HG02852 (cell line): ENCODE results near the gene EHD2.
"Not testable (repeated sequence)": the region's sequence is repeated elsewhere in the genome, so short reads cannot be mapped to it uniquely, and the experiment has no call there.

Source experiments
- ATAC-seq: cut with Tn5 transposase; IDR thresholded peaks from one replicate; pipeline ENCODE4 v1.9.1; 2021; ENCODE audit warnings: mild to moderate bottlenecking, moderate library complexity; ENCODE audit not compliant: unreplicated experiment

EHD2 gene

DNA sequence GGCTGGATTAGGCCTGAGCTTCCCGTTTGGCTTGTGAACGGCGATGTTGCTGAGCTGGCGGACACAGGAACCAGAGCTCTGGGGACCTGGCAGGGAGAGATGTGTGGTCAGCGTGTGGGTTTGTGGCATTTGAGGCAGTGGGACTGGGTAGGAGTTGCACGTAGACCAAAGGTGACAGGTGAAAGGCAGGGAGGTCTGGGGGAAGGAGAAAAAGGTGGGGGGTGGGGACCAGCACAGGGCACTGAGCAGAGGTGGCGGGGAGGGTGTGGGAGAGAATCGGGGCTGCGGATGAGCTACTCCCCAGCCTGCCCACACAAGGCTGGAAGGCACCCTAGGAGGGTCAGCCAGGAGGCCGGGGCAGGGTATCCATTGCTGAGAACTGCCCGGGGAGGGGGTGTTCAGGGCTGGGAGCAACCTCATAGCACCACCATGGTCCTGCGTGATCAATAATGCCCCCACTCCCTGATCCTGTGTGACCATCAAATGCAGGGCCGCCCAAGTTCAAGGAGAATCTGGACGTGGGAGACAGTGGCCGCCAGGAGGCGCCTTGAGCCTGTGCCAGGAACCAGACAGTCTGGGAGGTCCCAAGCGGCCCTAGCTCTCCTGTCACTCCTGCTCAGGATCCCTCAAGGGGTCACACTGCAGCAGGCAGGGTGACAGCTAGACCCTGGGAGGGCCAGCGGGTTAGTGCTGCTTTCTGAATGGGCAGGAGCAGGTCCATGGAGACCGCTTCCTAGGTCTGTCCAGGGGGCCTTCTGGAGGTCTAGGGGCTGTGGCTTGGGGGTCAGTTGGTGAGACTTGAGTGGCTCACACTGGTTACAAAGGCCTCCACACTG, 52.5 kb downstream of the EHD2 start:
- no peak for ATAC-seq

DNA sequence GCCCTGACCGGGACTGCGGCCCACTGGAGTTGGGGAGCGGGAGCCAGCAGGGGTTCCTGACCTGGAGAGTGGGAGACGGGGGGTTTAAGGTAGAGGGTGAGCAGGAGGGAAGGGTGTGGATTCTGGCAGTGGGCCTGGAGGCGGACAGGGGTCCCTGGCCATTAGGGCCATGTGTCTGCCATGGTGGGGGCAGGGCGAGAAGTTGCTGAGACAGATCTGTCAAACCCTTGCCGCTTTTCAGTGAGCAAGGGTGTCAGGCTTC, 53.1 kb downstream of the EHD2 start:
- ATAC-seq: no peak

DNA sequence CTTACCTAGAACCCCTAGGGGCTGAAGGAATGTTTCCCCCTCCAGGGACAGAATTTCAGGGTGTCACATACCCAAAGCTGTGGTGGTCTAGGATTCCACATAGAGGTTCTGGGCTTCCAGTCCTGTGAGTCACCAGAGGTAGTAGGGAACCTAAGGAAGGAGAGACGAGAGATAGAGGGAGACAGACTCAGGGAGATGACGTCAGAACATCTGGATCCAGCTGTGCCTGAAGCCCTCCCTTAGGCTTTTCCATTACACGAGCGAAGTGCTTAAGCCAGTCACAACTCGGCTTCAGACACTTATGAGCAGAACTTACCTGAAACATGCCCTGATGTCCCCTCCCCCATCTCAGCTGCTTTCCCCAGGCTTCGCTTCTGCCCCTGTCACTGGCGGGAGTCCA, 53.4 kb downstream of the EHD2 start:
- no peak for ATAC-seq

DNA sequence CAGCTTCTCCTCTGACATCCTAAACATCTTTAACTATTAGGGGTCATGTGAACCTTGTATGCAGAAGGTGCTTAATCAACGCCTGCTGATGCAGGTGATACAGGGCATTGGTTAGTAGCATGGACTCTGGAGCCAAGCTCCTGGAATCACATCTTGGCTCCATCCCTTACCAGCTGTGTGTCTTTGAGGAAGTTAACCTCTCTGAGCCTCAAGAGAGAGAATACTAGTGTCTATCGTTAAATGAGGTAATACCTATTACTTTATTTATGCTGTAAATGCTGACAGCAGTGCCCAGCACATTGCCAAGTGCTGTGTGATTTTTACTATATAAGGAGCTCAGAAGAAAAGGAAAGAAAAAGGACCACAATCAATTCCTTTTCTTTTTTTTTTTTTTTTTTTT, 54.1 kb downstream of the EHD2 start:
- no peak for ATAC-seq

DNA sequence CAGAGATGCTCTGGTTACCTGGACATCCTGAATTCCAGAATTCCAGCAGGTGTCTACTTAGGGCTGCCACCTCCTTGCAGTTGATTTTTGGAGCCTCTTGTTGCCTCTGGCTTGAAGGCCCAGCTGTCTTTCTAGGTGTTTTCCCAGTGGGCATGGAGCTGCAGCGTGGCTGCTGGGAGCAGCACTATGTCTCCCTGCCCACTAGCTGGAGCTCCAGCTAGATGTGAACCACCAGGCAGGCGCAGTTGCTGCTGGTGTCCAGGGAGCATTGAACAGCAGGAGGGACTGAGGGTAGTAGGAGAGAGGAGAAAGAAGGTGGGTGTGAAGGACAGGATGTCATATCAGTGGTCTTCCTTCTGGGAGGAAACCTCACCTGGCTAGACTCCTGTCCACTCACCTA, 55.4 kb downstream of the EHD2 start:
- no peak for ATAC-seq

DNA sequence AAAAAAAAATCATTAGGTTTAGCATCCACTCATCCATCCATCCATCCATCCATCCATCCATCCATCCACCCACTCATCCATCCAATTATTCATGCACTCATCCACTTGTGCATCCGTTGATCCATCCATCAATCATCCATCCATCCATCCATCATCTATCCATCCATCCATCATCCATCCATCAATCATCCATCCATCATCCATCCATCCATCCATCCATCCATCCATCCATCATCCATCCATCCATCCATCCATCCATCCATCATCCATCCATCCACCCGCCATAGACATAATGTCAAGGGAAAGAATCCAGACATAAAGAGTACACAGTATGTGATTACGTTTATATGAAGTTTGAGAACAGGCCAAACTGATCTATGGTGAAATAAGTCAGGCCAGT, 56.3 kb downstream of the EHD2 start:
- ATAC-seq: no peak

DNA sequence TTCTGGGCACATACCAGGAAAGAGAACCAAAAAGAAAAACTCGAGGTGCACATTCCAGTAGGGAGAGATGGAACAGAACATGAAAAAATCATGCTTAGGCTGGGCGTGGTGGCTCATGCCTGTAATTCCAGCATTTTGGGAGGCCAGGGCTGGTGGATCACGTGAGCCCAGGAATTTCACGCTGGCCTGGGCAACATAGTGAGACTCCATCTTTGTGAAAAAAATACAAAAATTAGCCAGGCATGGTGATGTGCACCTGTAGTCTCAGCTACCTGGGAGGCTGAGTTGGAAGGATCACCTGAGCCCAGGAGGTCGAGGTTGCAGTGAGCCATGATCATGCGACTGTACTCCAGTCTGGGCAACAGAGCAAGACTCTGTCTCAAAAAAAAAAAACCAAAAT, 58.1 kb downstream of the EHD2 start:
- ATAC-seq: not testable (repeated sequence)

DNA sequence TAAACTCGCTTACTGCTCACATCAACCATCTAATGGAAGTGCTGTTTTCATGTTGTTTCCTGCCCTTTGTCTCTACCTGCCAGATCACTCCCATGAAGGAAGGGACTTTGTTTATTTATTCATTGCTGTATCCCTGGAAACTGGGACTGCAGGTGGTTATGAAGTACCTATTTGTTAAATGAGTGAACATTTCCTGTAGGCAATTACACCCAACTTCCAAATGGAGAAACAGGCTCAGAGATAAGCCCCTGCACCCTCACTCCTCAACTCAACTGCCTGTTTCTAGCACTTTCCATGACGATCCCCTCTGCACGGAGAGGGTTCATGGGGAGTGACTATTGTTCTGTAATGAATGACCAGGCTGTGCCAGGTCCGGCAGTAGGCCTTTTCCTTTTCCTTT, 63.3 kb downstream of the EHD2 start:
- ATAC-seq: no peak

DNA sequence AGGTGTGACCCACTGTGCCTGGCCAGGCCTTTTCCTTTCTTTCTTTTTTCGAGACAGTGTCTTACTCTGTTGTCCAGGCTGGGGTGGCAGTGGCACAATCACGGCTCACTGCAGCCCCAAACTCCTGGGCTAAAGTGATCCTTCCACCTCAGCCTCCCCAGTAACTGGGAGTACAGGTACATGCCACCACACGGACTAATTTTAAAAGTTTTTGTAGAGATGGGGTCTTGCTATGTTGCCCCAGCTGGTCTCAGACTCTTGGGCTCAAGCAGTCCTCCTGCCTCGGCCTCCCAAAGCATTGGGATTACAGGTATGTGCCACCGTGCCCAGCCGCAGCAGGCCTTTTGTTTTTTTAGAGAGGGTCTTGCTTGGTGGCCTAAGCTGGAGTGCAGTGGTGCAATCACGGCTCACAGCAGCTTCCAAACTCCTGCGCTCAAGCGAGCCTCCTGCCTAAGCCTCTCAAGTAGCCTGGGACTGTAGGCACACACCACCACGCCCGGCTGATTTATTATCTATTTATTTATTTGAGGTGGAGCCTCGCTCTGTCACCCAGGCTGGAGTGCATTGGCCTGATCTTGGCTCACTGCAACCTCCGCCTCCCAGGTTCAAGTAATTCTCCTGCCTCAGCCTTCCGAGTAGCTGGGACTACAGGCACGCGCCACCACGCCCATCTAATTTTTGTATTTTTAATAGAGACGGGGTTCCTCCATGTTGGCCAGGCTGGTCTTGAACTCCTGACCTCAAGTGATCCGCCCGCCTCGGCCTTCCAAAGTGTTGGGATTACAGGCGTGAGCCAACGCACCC, 64.2 kb downstream of the EHD2 start:
- not testable (repeated sequence) for ATAC-seq

DNA sequence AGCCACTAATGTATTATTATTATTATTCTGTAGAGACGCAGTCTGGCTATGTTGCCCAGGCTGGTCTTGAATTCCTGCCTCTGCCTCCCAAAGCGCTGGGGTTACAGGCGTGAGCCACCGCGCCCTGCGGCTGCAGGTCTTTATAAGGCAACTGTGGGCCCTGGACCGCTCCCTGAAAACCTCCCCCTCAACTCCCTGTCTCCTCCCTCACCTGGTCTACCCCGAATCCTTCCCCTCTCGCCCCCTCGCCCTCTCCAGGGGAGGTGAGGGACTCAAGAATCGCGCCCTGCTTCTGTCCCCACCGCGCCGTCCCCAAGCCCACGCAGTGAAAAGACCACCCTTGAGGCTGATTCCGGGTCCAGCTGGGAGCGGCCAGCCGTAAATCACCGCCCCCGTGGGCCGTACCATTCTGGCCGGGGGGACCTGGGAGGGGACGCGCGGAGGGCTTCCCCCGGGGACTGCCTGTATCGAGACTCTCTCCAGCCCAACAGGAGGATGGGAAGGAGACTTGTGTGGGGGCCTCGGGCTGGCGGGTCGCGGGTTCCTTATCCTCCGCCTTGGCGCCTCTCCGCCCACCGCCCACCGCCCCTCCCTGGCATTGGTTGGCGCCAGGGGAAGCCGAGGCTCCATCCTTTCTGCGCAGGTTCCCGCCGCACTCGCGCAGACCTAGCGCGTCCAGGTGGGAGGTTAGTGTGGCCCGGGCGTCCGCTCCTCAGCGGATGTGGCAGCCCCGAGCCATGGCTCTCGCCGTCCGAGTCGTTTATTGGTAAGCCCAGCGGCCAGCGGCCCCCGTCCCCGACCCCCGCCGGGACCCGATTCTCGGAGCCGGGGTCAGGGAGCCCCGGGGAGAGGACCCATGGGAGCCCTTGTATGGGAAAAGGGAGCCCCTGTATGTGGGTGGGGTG, 65.1 kb downstream of the EHD2 start, which contains the start of gene SELENOW:
SELENOW (plus strand) TSS at position 655 of the 905 bp plus-strand sequence; CDS start at position 738, 83 bp downstream.
- ATAC-seq: peak; percentile 69

DNA sequence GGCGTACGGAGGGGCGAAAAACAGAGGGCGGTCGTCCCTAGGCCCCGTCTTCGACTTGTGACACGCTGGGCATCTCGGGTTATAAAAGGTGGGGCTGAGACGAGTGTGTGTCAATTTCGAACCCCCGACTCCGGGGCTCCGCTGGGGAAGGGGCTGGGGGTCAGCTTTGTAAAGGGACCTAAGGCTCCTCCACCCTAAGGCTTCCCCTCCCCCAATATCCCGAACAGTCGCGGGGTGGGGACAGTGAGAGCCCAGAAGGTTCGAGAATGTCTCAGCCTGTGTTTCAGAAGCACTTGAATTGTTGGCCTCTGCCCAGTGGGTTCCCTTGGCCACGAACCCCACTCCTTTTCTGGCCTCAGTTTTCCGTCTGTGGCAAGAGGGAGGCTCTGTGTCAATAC, 65.7 kb downstream of the EHD2 start:
- ATAC-seq: no peak

DNA sequence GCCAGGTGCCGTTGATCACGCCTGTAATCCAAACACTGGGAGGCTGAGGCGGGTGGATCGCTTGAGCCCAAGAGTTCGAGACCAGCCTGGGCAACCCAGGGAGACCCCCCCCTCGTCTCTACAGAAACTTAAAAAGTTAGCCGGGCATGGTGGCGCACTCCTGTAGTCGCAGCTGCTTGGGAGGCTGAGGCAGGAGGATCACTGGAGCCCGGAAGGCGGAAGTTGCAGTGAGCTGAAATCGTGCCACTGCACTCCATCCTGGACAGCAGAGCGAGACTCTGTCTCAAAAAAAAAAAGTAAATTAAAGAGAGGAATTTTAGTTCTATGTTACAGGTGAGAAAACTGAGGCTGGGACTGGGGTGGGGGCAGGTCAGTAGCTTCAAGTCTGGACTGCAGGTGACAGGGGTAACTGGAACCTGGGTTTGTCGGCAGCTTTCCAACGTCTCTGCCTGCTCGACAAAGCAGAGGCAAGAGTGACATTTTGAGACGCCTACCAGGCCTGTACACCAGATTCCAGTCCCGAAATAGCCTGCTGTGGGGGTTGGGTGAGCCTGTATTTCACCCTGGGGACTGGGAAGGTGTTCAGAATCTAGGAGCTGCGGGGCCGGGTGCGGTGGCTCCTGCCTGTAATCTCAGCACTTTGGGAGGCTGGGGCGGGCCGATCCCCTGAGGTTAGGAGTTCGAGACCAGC, 66.4 kb downstream of the EHD2 start:
- ATAC-seq: no peak

DNA sequence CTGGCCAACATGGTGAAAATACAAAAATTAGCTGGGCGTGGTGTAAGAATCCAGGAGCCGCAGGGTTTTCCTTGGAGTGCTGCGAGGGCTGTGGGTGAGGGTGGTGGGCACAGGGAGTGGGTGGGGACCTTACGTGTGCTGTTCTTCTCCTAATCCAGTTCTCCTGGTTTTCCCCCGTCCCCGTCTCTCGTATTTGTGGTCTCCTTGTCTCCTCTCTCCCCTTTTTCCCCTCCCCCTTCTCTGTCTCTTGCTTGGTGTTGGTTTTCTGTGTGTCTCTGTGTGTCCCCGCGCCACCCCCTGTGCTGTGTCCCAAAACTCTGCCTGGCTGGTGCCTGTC, 67.0 kb downstream of the EHD2 start:
- ATAC-seq: no peak

DNA sequence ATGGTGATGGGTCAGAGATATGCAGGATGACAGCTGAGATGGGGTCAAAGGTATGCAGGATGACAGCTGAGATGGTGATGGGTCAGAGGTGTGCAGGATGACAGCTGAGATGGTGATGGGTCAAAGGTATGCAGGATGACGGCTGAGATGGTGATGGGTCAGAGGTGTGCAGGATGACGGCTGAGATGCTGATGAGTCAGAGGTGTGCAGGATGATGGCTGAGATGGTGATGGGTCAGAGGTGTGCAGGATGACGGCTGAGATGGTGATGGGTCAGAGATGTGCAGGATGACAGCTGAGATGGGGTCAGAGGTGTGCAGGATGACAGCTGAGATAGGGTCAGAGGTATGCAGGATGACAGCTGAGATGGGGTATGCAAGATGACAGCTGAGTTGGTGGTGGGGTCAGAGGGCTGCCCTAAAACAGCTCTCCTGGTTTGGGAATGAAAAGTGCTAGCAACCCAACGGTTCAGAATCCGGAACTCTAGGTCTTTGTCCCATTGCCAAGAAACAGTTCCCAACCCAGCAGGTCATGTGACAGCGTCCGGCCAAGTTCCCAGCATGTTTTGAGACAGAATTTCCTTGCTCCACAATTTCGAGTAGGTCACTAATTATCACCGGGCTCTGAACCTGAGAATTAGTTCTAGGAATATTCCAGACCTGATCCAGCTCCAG, 68.5 kb downstream of the EHD2 start:
- no peak for ATAC-seq

DNA sequence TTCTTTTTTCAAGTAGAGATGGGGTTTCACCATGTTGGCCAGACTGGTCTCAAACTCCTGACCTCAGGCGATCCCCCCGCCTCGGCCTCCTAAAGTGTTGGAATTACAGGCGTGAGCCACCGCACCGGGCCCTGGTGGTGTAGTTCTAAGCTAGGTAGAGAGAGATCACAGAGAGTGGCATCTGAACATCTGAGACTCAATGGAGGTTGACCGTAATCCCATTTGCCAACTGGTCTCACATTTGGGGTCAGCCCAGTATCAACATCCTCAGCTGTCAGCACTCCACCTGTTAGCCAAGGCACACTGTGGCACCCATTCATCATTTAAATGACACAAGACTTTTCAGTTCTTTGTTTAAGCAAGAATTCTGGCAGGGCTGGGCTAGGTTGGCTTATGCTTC, 73.3 kb downstream of the EHD2 start:
- no peak for ATAC-seq

DNA sequence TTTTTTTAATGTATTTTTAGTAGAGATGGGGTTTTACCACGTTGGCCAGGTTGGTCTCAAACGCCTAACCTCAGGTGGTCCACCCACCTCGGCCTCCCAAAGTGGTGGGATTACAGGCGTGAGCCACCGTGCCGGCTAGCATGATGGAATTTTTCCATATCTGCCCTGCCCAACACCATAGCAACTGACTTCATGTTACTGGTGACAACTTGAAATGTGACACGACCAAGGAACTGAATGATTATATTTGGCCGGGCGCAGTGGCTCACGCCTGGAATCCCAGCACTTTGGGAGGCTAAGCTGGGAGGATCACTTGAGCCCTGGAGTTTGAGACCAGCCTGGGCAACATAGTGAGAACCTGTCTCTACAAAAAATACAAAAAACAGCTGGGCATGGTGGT, 74.1 kb downstream of the EHD2 start:
- not testable (repeated sequence) for ATAC-seq

DNA sequence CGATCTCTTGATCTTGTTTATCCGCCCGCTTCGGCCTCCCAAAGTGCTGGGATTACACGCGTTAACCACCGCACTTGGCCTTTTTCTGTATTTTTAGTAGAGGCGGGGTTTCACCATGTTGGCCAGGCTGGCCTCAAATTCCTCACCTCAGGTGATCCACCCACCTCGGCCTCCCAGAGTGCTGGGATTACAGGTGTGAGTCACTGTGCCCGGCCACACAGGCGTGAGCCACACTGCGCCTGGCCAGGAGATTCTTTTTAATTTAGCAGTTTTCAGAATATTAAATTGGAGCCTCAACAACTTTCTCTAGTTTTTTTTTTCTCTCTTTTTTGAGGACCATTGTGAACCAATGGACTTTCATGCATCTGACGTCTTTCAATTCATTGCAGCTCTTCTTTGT, 76.6 kb downstream of the EHD2 start:
- not testable (repeated sequence) for ATAC-seq

DNA sequence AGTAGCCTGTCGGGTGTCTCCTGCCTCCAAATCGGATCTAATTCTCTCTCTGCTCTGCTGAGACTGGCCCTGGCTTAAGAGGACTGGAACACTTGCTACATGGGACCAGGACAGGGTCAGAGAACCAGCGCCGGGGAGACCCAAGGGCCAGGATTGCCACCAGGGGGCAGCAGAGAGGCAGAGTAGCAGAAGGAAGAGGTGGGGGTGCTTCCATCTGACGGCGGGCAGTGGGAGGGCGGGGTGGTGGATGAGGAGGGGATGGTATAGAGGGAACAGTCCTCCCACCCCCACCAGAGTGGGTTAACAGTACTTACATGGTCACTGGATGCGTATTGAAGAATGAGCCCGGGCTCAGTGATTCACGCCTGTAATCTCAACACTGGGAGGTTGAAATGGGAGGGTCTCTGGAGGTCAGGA, 77.2 kb downstream of the EHD2 start:
- no peak for ATAC-seq

DNA sequence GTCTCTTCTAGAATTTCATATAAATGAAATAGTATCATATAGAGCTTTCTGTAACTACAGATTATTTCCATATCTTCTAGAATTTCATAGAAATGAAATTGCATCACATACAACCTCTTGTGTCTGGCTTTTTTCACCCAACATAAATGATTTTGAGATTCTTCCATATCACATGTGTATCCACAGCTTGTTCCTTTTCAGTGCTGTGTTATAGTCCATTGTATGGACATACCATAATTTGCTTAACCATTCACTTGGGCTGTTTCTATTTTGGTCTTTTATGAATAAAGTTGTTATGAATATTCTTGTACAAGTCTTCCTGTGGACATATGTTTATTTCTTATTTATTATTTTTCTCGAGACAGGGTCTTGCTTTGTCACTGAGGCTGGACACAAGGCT, 79.4 kb downstream of the EHD2 start:
- ATAC-seq: no peak
